GM18873 (cell line): Measurements from ENCODE around the gene SUSD2.
"Not testable (repeated sequence)": the region's sequence is repeated elsewhere in the genome, so short reads cannot be mapped to it uniquely, and the experiment has no call there.

Source experiments
- ATAC-seq: cut with Tn5 transposase; IDR thresholded peaks from one replicate; pipeline ENCODE4 v1.9.1; 2021; ENCODE audit warnings: mild to moderate bottlenecking, moderate library complexity, moderate number of reproducible peaks; ENCODE audit not compliant: unreplicated experiment, low FRiP score

Gene SUSD2

GRCh38 chr22:24176040-24176439 is 5.2 kb upstream of the SUSD2 start:
- no peak for ATAC-seq

GRCh38 chr22:24176630-24177029 is 4.7 kb upstream of the SUSD2 start:
- no peak for ATAC-seq

- no peak for ATAC-seq
These were observed 4.2 kb upstream of the SUSD2 start for GRCh38 chr22:24177045-24177444.

- ATAC-seq = no peak
These were observed 3.8 kb upstream of the SUSD2 start for GRCh38 chr22:24177456-24177855.

GRCh38 chr22:24178021-24178431 is 3.3 kb upstream of the SUSD2 start:
- ATAC-seq = no peak

- no peak for ATAC-seq
These were observed 2.5 kb upstream of the SUSD2 start for GRCh38 chr22:24178502-24179440.

GRCh38 chr22:24179478-24180210 is 1.6 kb upstream of the SUSD2 start:
- no peak for ATAC-seq

GRCh38 chr22:24180316-24181087 is 785 bp upstream of the SUSD2 start:
- ATAC-seq = no peak

- no peak for ATAC-seq
These were observed 961 bp downstream of the SUSD2 start for GRCh38 chr22:24181996-24182899.

- ATAC-seq = not testable (repeated sequence)
These were observed 1.6 kb downstream of the SUSD2 start for GRCh38 chr22:24182900-24183246.

- ATAC-seq = no peak
These were observed 2.2 kb downstream of the SUSD2 start for GRCh38 chr22:24183321-24184031.

GRCh38 chr22:24184057-24184798 is 2.9 kb downstream of the SUSD2 start:
- ATAC-seq = no peak

- ATAC-seq = no peak
These were observed 3.8 kb downstream of the SUSD2 start for GRCh38 chr22:24185001-24185500.

GRCh38 chr22:24185501-24186351 is 4.4 kb downstream of the SUSD2 start:
- ATAC-seq = no peak

- no peak for ATAC-seq
These were observed 5.1 kb downstream of the SUSD2 start for GRCh38 chr22:24186352-24186740.

GRCh38 chr22:24186892-24187670 is 5.8 kb downstream of the SUSD2 start:
- no peak for ATAC-seq
